ENCODE results near the gene PDZD8. TPM values are rescaled to one million over a fixed set of nuclear protein-coding genes. Genes with fewer than 3 reads are reported as not detected.
"Not testable (repeated sequence)": the region's sequence is repeated elsewhere in the genome, so short reads cannot be mapped to it uniquely, and the experiment has no call there.

The PDZD8 gene
- total RNA-seq, 1 donor from 2014 or later: 23.2 TPM

- DNase-seq (ENCODE audit: extremely low read depth, low read depth, low spot score): no peak
These were observed 24.3 kb downstream of the PDZD8 start for GRCh38 chr10:117350909-117351308.

GRCh38 chr10:117348236-117348635 lies 27.0 kb downstream of the PDZD8 start:
- DNase-seq (ENCODE audit: extremely low read depth, low read depth, low spot score): no peak

- DNase-seq (ENCODE audit: extremely low read depth, low read depth, low spot score): no peak
These were observed 28.7 kb downstream of the PDZD8 start for GRCh38 chr10:117346574-117346973.

- no peak for DNase-seq (ENCODE audit: extremely low read depth, low read depth, low spot score)
These were observed 30.1 kb downstream of the PDZD8 start for GRCh38 chr10:117345143-117345542.

GRCh38 chr10:117342641-117343040 lies 32.6 kb downstream of the PDZD8 start:
- no peak for DNase-seq (ENCODE audit: extremely low read depth, low read depth, low spot score)

GRCh38 chr10:117341061-117341460 lies 34.2 kb downstream of the PDZD8 start:
- DNase-seq (ENCODE audit: extremely low read depth, low read depth, low spot score): no peak

GRCh38 chr10:117339979-117340378 lies 35.3 kb downstream of the PDZD8 start:
- DNase-seq (ENCODE audit: extremely low read depth, low read depth, low spot score): no peak

GRCh38 chr10:117339578-117339977 lies 35.7 kb downstream of the PDZD8 start:
- DNase-seq (ENCODE audit: extremely low read depth, low read depth, low spot score): no peak

- no peak for DNase-seq (ENCODE audit: extremely low read depth, low read depth, low spot score)
These were observed 40.3 kb downstream of the PDZD8 start for GRCh38 chr10:117334926-117335325.

- DNase-seq (ENCODE audit: extremely low read depth, low read depth, low spot score): no peak
These were observed 41.2 kb downstream of the PDZD8 start for GRCh38 chr10:117334066-117334465.

GRCh38 chr10:117327262-117327661 lies 48.0 kb downstream of the PDZD8 start:
- DNase-seq (ENCODE audit: extremely low read depth, low read depth, low spot score): no peak

- no peak for DNase-seq (ENCODE audit: extremely low read depth, low read depth, low spot score)
These were observed 50.9 kb downstream of the PDZD8 start for GRCh38 chr10:117324367-117324766.

- DNase-seq (ENCODE audit: extremely low read depth, low read depth, low spot score): no peak
These were observed 53.0 kb downstream of the PDZD8 start for GRCh38 chr10:117322260-117322659.

- no peak for DNase-seq (ENCODE audit: extremely low read depth, low read depth, low spot score)
These were observed 55.1 kb downstream of the PDZD8 start for GRCh38 chr10:117320050-117320665.

GRCh38 chr10:117318909-117319308 lies 56.3 kb downstream of the PDZD8 start:
- no peak for DNase-seq (ENCODE audit: extremely low read depth, low read depth, low spot score)

GRCh38 chr10:117316701-117317100 lies 58.5 kb downstream of the PDZD8 start:
- no peak for DNase-seq (ENCODE audit: extremely low read depth, low read depth, low spot score)

- no peak for DNase-seq (ENCODE audit: extremely low read depth, low read depth, low spot score)
These were observed 61.6 kb downstream of the PDZD8 start for GRCh38 chr10:117313641-117314040.

- no peak for DNase-seq (ENCODE audit: extremely low read depth, low read depth, low spot score)
These were observed 62.8 kb downstream of the PDZD8 start for GRCh38 chr10:117312430-117312829.

- DNase-seq (ENCODE audit: extremely low read depth, low read depth, low spot score): no peak
These were observed 64.0 kb downstream of the PDZD8 start for GRCh38 chr10:117311261-117311660.

- no peak for DNase-seq (ENCODE audit: extremely low read depth, low read depth, low spot score)
These were observed 68.6 kb downstream of the PDZD8 start for GRCh38 chr10:117306674-117307073.

GRCh38 chr10:117303451-117303850 lies 71.8 kb downstream of the PDZD8 start:
- not testable (repeated sequence) for DNase-seq (ENCODE audit: extremely low read depth, low read depth, low spot score)

- DNase-seq (ENCODE audit: extremely low read depth, low read depth, low spot score): no peak
These were observed 74.6 kb downstream of the PDZD8 start for GRCh38 chr10:117300671-117301070.

- no peak for DNase-seq (ENCODE audit: extremely low read depth, low read depth, low spot score)
These were observed 75.8 kb downstream of the PDZD8 start for GRCh38 chr10:117299435-117299834.

All from glomerular endothelial cell (primary cell).